DMS 273 treated with DMSO at 0.1 percent for 48 hours (cell line): ENCODE results near the gene EARS2.
"Not testable (repeated sequence)": the region's sequence is repeated elsewhere in the genome, so short reads cannot be mapped to it uniquely, and the experiment has no call there.

Source experiments
- DNase-seq: peaks from one replicate; lab custom pipeline; 2025; lab: John Stamatoyannopoulos, UW

EARS2 gene

GRCh38 chr16:23505671-23506605 lies 51.2 kb downstream of the EARS2 start:
- no peak for DNase-seq

GRCh38 chr16:23505180-23505665 lies 51.9 kb downstream of the EARS2 start:
- DNase-seq = no peak

GRCh38 chr16:23504453-23505179 lies 52.5 kb downstream of the EARS2 start:
- DNase-seq = peak; percentile 38

GRCh38 chr16:23504076-23504452 lies 53.1 kb downstream of the EARS2 start:
- DNase-seq = no peak

GRCh38 chr16:23502466-23502865 lies 54.7 kb downstream of the EARS2 start:
- DNase-seq = no peak

- no peak for DNase-seq
These were observed 55.9 kb downstream of the EARS2 start for GRCh38 chr16:23501291-23501690.

- no peak for DNase-seq
These were observed 56.3 kb downstream of the EARS2 start for GRCh38 chr16:23500862-23501225.

- no peak for DNase-seq
These were observed 56.8 kb downstream of the EARS2 start for GRCh38 chr16:23500212-23500861.

- no peak for DNase-seq
These were observed 57.3 kb downstream of the EARS2 start for GRCh38 chr16:23499801-23500200.

- no peak for DNase-seq
These were observed 58.3 kb downstream of the EARS2 start for GRCh38 chr16:23498863-23499262.

- no peak for DNase-seq
These were observed 59.6 kb downstream of the EARS2 start for GRCh38 chr16:23497543-23497868.

- DNase-seq = no peak
These were observed 60.2 kb downstream of the EARS2 start for GRCh38 chr16:23496821-23497542.

- DNase-seq = no peak
These were observed 61.5 kb downstream of the EARS2 start for GRCh38 chr16:23495671-23496070.

GRCh38 chr16:23494188-23494587 lies 63.0 kb downstream of the EARS2 start:
- DNase-seq = no peak

- no peak for DNase-seq
These were observed 65.4 kb downstream of the EARS2 start for GRCh38 chr16:23491490-23492391.

GRCh38 chr16:23486480-23486879 lies 70.7 kb downstream of the EARS2 start:
- no peak for DNase-seq

- no peak for DNase-seq
These were observed 71.3 kb downstream of the EARS2 start for GRCh38 chr16:23485841-23486240.

- DNase-seq = no peak
These were observed 71.9 kb downstream of the EARS2 start for GRCh38 chr16:23485257-23485614.

- DNase-seq = no peak
These were observed 72.5 kb downstream of the EARS2 start for GRCh38 chr16:23484510-23485256.

- not testable (repeated sequence) for DNase-seq
These were observed 73.7 kb downstream of the EARS2 start for GRCh38 chr16:23483492-23483891.
